ENCODE results near the gene FSD1. TPM values are rescaled to one million over a fixed set of nuclear protein-coding genes. Genes with fewer than 3 reads are reported as not detected.

FSD1 gene
- polyA plus RNA-seq, 1 experiment, result 6.8 TPM

DNA sequence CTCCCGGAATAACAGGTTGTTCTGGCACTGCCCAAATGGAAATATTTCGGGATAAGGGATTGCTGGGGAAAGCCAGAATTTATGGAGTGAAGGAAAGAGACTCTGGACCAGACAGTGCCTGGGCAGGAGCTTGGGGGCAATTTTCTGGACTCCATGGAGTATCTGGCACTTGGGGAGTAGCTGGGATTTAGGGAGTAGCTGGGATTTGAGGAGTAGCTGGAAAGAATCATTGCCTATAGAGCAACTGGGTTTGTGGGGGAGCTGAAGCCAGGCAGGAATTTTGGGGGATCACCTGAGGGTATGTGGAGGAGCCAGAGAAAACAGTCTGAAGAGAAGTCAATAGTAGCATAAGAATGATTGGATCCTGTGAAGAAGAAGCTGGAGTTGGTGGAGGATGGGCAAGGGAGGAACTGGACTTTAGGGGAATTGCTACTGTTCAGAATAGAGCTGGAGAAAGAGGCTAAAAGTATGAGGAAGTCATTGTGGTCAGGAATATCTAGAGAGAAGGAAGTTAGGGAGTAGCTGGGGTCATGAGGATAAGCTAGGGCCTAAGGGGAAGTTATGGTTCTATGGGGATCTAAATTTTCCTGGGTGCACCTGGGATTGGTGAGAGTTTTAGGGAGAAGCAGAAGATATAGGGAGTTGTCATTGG, 14.8 kb downstream of the FSD1 start:
- Histone ChIP-seq H3K27me3 (ENCODE audit: control insufficient read depth, insufficient read depth, low read length) (no peaks in the 10 kb centered on the region), H3K9me3 (ENCODE audit: control insufficient read depth, insufficient read depth, low read length) (peaks cover 24% of the 10 kb centered on the region), H3K4me3 (ENCODE audit: low read depth, low read length) (no peak overlapping the region), H3K27ac (ENCODE audit: low read depth, low read length) (no peak overlapping the region)
- ChIA-PET CTCF (interaction anchor here (1.1 kb wide), 1 partner anchor 33 kb away, joined by 3 read pairs; no protein-coding TSS in a partner anchor), POLR2A (no interaction called here)
- TF ChIP-seq, protein P1, sequence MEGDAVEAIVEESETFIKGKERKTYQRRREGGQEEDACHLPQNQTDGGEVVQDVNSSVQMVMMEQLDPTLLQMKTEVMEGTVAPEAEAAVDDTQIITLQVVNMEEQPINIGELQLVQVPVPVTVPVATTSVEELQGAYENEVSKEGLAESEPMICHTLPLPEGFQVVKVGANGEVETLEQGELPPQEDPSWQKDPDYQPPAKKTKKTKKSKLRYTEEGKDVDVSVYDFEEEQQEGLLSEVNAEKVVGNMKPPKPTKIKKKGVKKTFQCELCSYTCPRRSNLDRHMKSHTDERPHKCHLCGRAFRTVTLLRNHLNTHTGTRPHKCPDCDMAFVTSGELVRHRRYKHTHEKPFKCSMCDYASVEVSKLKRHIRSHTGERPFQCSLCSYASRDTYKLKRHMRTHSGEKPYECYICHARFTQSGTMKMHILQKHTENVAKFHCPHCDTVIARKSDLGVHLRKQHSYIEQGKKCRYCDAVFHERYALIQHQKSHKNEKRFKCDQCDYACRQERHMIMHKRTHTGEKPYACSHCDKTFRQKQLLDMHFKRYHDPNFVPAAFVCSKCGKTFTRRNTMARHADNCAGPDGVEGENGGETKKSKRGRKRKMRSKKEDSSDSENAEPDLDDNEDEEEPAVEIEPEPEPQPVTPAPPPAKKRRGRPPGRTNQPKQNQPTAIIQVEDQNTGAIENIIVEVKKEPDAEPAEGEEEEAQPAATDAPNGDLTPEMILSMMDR (IDR thresholded peaks at IDR 0.05; ENCODE audit: low read depth, low read length), result no peak
- no peak for DNase-seq (ENCODE audit: low read depth, low spot score)

GRCh38 chr19:4320419-4320818, 16.0 kb downstream of the FSD1 start:
- DNase-seq (ENCODE audit: low read depth, low spot score), result no peak
- H3K27me3 ChIP-seq (ENCODE audit: control insufficient read depth, insufficient read depth, low read length), result no peaks in the 10 kb centered on the region
- H3K4me3 ChIP-seq (ENCODE audit: low read depth, low read length), result no peak overlapping the region
- no peak overlapping the region for H3K27ac ChIP-seq (ENCODE audit: low read depth, low read length)
- ChIA-PET CTCF (interaction anchor here (0.8 kb wide), 1 partner anchor 80 kb away, joined by 4 read pairs; no protein-coding TSS in a partner anchor), POLR2A (interaction anchor here (1.5 kb wide), 1 partner anchor 22 kb away, joined by 7 read pairs; no protein-coding TSS in a partner anchor)
- H3K9me3 ChIP-seq (ENCODE audit: control insufficient read depth, insufficient read depth, low read length), result peaks cover 24% of the 10 kb centered on the region
- TF ChIP-seq, protein P1 (IDR thresholded peaks at IDR 0.05; ENCODE audit: low read depth, low read length), result no peak

- TF ChIP-seq, protein P1 (IDR thresholded peaks at IDR 0.05; ENCODE audit: low read depth, low read length), result no peak
- CTCF ChIA-PET, result no interaction called here
- DNase-seq (ENCODE audit: low read depth, low spot score), result no peak
Observed at GRCh38 chr19:4322942-4323665, 18.7 kb downstream of the FSD1 start.

DNA sequence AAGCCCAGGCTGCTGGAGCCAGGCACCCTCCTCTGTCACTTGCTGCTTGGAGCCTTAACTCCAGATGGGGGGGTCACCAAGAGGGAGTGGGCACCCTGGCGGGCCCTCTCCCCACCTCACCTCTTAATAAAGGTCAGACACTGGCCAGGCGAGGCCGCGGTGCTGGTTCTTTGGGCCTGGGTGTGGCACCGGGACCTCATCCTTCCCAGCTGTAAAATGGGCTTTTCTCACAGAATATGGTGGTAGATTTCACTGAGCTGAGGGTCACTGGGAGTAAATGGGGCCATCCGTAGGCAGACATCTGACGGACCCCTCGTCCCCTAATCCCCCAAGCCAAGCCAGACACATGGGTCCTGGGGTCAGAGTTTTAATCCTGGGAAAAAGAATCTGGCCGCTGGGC, 19.3 kb downstream of the FSD1 start:
- Histone ChIP-seq H3K27ac (ENCODE audit: low read depth, low read length) (no peak overlapping the region), H3K27me3 (ENCODE audit: control insufficient read depth, insufficient read depth, low read length) (no peaks in the 10 kb centered on the region), H3K9me3 (ENCODE audit: control insufficient read depth, insufficient read depth, low read length) (peaks cover 29% of the 10 kb centered on the region), H3K4me3 (ENCODE audit: low read depth, low read length) (no peak overlapping the region)
- TF ChIP-seq, protein P1 (IDR thresholded peaks at IDR 0.05; ENCODE audit: low read depth, low read length), result no peak
- ChIA-PET CTCF (no interaction called here), POLR2A (interaction anchor here (0.6 to 1.6 kb wide), 2 partner anchors 19 to 48 kb away, joined by 3 to 5 read pairs; partner anchors contain the start of gene MPND)
- DNase-seq (ENCODE audit: low read depth, low spot score), result no peak

More at GRCh38 chr19:4322942-4323665, 18.7 kb downstream of the FSD1 start:
- Histone ChIP-seq H3K9me3 (ENCODE audit: control insufficient read depth, insufficient read depth, low read length) (peaks cover 32% of the 10 kb centered on the region), H3K27ac (ENCODE audit: low read depth, low read length) (no peak overlapping the region), H3K4me3 (ENCODE audit: low read depth, low read length) (no peak overlapping the region), H3K27me3 (ENCODE audit: control insufficient read depth, insufficient read depth, low read length) (no peaks in the 10 kb centered on the region)
- POLR2A ChIA-PET, result no interaction called here

DNA sequence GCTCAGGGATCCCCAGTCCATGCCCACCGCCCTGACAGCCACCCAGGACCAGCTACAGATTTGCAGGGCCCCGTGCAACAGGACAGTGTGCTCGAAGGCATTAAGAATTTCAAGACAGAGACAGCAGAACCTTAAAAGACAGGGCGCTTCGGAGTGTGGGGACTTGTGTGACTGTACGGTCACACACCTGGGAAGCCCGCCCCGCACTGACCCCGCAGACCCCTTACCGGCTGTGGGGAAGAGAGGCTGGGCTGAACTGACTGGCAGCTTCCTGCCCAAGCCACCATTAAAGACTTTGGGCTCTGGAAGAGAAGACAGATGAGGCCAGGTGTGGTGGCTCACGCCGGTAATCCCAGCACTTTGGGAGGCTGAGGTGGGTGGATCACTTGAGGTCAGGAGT, 19.8 kb downstream of the FSD1 start:
- no peak for DNase-seq (ENCODE audit: low read depth, low spot score)
- CTCF ChIA-PET, result no interaction called here
- POLR2A ChIA-PET, result interaction anchor here (0.6 to 1.6 kb wide), 3 partner anchors 19 to 48 kb away, joined by 3 to 7 read pairs (median 5); partner anchors contain the start of gene MPND

More for the DNA sequence above, 19.8 kb downstream of the FSD1 start:
- TF ChIP-seq, protein P1 (IDR thresholded peaks at IDR 0.05; ENCODE audit: low read depth, low read length), result no peak
- Histone ChIP-seq H3K27me3 (ENCODE audit: control insufficient read depth, insufficient read depth, low read length) (no peaks in the 10 kb centered on the region), H3K27ac (ENCODE audit: low read depth, low read length) (no peak overlapping the region), H3K4me3 (ENCODE audit: low read depth, low read length) (no peak overlapping the region), H3K9me3 (ENCODE audit: control insufficient read depth, insufficient read depth, low read length) (peaks cover 29% of the 10 kb centered on the region)

Data from AG04450 (cell line).